Activated naive CD4-positive, alpha-beta T cell treated with anti-CD3 and anti-CD28 coated beads for 36 hours (primary cell): ENCODE results near the gene RSU1. TPM values are rescaled to one million over a fixed set of nuclear protein-coding genes. Genes with fewer than 3 reads are reported as not detected.
A peak's percentile ranks its signal among the peaks of the same experiment; 100 is the strongest.

Experiments
- CTCF ChIA-PET: fragments of 350-600 bp; sonication (Branson Sonifier 250); formaldehyde crosslinking; loops from one replicate; lab custom pipeline; 2021; ENCODE audit warnings: antibody characterized with exemption; lab: Charles Lee
- DNase-seq: peaks from one replicate; pipeline ENCODE4 v3.0.0-alpha.2; 2020
- H3K27ac Mint-ChIP-seq: one replicate; pipeline ENCODE4 v1.8.0; 2021; ENCODE audit warnings: mild to moderate bottlenecking, mixed read lengths
- H3K27me3 Mint-ChIP-seq: one replicate; pipeline ENCODE4 v1.8.0; 2021; ENCODE audit warnings: low read depth, mixed read lengths
- H3K36me3 Mint-ChIP-seq: one replicate; pipeline ENCODE4 v1.8.0; 2021; ENCODE audit warnings: low read depth, mixed read lengths
- H3K4me1 Mint-ChIP-seq: one replicate; pipeline ENCODE4 v1.8.0; 2021; ENCODE audit warnings: low read depth, mixed read lengths
- H3K4me3 Mint-ChIP-seq: one replicate; pipeline ENCODE4 v1.8.0; 2021; ENCODE audit warnings: mild to moderate bottlenecking, moderate library complexity, mixed read lengths
- H3K9me3 Mint-ChIP-seq: one replicate; pipeline ENCODE4 v1.8.0; 2021; ENCODE audit warnings: mixed read lengths
- intact Hi-C: fragments of 100-400 bp; cut with micrococcal nuclease; formaldehyde crosslinking; loops from one replicate; pipeline ENCODE4 v1.15.1; 2023
- total RNA-seq, 2 experiments: library from RNA; stranded (reverse); gene quantifications; one replicate each; pipeline ENCODE4 v1.2.3, GENCODE V29; 2021

Gene RSU1
- total RNA-seq, 2 experiments from 2014 or later = 43.4 to 45.1 TPM

DNA sequence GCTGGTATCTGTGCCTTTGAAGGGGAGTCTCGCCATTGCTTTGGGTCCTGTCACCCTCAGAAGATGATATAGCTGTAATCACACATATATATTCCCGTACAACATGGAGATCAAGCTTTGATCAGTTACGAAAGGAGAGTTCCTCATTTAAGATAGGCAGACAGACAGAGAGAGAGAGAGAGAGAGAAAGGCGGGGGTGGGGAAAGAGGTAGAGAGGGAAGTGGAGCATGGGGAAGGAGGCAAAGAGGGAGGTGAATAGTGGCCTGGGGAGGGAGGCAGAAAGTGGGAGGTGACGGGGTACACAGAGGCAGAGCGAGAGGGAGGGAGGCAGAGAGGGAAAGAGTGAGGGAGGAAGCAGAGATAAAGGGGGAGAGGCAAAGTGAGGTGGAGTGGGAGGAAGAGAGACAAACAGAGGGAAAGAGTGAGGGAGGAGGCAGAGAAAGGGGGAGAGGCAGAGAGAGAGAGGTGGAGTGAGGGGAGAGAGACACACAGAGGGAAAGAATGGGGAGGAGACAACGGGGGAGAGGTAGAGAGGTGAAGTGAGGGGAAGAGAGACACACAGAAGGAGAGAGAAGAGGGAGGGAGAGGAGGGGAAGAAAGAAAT, 250.9 kb downstream of the RSU1 start:
- CTCF ChIA-PET = no interaction called here
- Mint-ChIP-seq H3K27me3 (peaks cover 24% of the 10 kb centered on the region), H3K4me3 (no peak overlapping the region), H3K27ac (no peak overlapping the region), H3K4me1 (no peaks in the 10 kb centered on the region), H3K36me3 (no peaks in the 10 kb centered on the region), H3K9me3 (no peaks in the 10 kb centered on the region)
- DNase-seq = no peak
- intact Hi-C loops = no loop called here

GRCh38 chr10:16565604-16566003, 251.6 kb downstream of the RSU1 start:
- no peaks in the 10 kb centered on the region for H3K9me3 Mint-ChIP-seq
- intact Hi-C loops = no loop called here
- CTCF ChIA-PET = no interaction called here
- H3K36me3 Mint-ChIP-seq = no peaks in the 10 kb centered on the region
- no peak overlapping the region for H3K27ac Mint-ChIP-seq
- no peaks in the 10 kb centered on the region for H3K4me1 Mint-ChIP-seq
- H3K4me3 Mint-ChIP-seq = no peak overlapping the region
- peaks cover 24% of the 10 kb centered on the region for H3K27me3 Mint-ChIP-seq
- DNase-seq = no peak

GRCh38 chr10:16562891-16563290, 254.3 kb downstream of the RSU1 start:
- H3K27ac Mint-ChIP-seq = no peak overlapping the region
- no peaks in the 10 kb centered on the region for H3K36me3 Mint-ChIP-seq
- no peaks in the 10 kb centered on the region for H3K9me3 Mint-ChIP-seq
- H3K27me3 Mint-ChIP-seq = peaks cover 38% of the 10 kb centered on the region
- CTCF ChIA-PET = no interaction called here
- no peaks in the 10 kb centered on the region for H3K4me1 Mint-ChIP-seq
- no peak for DNase-seq
- intact Hi-C loops = no loop called here
- no peak overlapping the region for H3K4me3 Mint-ChIP-seq

- H3K4me3 Mint-ChIP-seq = no peak overlapping the region
- peaks cover 32% of the 10 kb centered on the region for H3K27me3 Mint-ChIP-seq
- no peaks in the 10 kb centered on the region for H3K36me3 Mint-ChIP-seq
- H3K27ac Mint-ChIP-seq = no peak overlapping the region
- CTCF ChIA-PET = no interaction called here
- no peaks in the 10 kb centered on the region for H3K9me3 Mint-ChIP-seq
- intact Hi-C loops = no loop called here
- DNase-seq = no peak
- no peaks in the 10 kb centered on the region for H3K4me1 Mint-ChIP-seq
Measured at GRCh38 chr10:16559236-16559773, 257.9 kb downstream of the RSU1 start.

- no peaks in the 10 kb centered on the region for H3K36me3 Mint-ChIP-seq
- no peak overlapping the region for H3K4me3 Mint-ChIP-seq
Measured at GRCh38 chr10:16547973-16548372, 269.3 kb downstream of the RSU1 start.

DNA sequence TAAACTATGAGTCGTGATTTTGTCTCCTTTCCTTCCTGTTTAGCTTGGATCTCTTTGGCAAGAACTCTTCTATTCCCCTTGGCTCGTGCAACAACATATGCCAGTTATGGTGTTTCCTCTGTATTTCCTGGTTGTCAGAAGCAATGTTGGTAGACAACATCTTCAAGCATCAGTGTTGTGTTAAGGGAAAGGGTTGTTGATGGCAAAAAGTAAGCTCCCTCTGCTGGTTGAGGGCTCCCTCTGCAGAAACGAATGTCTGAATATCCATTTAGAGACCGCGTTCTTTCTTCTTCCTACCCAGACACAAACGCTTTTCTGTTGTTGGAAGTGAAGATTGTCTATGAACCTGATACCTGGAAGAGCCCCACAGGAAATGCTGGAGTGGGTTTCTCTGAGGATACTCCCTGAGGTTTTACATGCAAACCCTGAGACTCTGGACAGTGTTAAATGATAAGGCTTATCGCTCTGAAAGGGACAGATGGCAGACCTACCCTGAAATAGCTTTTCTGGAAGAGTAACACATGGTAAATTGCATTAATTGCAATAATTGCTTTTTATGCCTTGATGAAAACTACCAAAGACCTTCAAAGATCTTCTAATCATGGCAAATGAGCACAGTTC, 272.0 kb downstream of the RSU1 start:
- peak; percentile 22 for DNase-seq
- intact Hi-C loops = loop anchor here (1.0 to 10.0 kb wide), 5 partner anchors 230 to 666 kb away; no protein-coding TSS in a partner anchor
- CTCF ChIA-PET = interaction anchor here (0.6 to 1.6 kb wide), 4 partner anchors 9 to 1140 kb away, joined by 3 to 4 read pairs (median 3); no protein-coding TSS in a partner anchor
- no peaks in the 10 kb centered on the region for H3K9me3 Mint-ChIP-seq
- no peaks in the 10 kb centered on the region for H3K4me1 Mint-ChIP-seq
- H3K27ac Mint-ChIP-seq = no peak overlapping the region
- no peaks in the 10 kb centered on the region for H3K36me3 Mint-ChIP-seq
- H3K4me3 Mint-ChIP-seq = no peak overlapping the region
- H3K27me3 Mint-ChIP-seq = peaks cover 16% of the 10 kb centered on the region

More at GRCh38 chr10:16547973-16548372, 269.3 kb downstream of the RSU1 start:
- Mint-ChIP-seq H3K27ac (no peak overlapping the region), H3K27me3 (peaks cover 16% of the 10 kb centered on the region), H3K4me1 (no peaks in the 10 kb centered on the region), H3K9me3 (no peaks in the 10 kb centered on the region)
- CTCF ChIA-PET = no interaction called here
- intact Hi-C loops = loop anchor here (10.0 kb wide), 1 partner anchor 233 kb away; no protein-coding TSS in a partner anchor
- DNase-seq = no peak

GRCh38 chr10:16544591-16544990, 272.6 kb downstream of the RSU1 start:
- no peaks in the 10 kb centered on the region for H3K9me3 Mint-ChIP-seq
- CTCF ChIA-PET = interaction anchor here (0.6 to 1.6 kb wide), 5 partner anchors 8 to 1139 kb away, joined by 3 to 5 read pairs (median 3); no protein-coding TSS in a partner anchor
- DNase-seq = no peak
- H3K4me3 Mint-ChIP-seq = no peak overlapping the region
- H3K36me3 Mint-ChIP-seq = no peaks in the 10 kb centered on the region
- no peak overlapping the region for H3K27ac Mint-ChIP-seq
- H3K4me1 Mint-ChIP-seq = no peaks in the 10 kb centered on the region
- intact Hi-C loops = loop anchor here (2.0 to 10.0 kb wide), 3 partner anchors 230 to 642 kb away; no protein-coding TSS in a partner anchor
- H3K27me3 Mint-ChIP-seq = peaks cover 19% of the 10 kb centered on the region

GRCh38 chr10:16544099-16544498, 273.1 kb downstream of the RSU1 start:
- Mint-ChIP-seq H3K9me3 (no peaks in the 10 kb centered on the region), H3K27me3 (peaks cover 17% of the 10 kb centered on the region), H3K27ac (no peak overlapping the region), H3K4me1 (no peaks in the 10 kb centered on the region), H3K36me3 (no peaks in the 10 kb centered on the region), H3K4me3 (no peak overlapping the region)
- intact Hi-C loops = loop anchor here (2.0 to 10.0 kb wide), 3 partner anchors 229 to 641 kb away; no protein-coding TSS in a partner anchor
- DNase-seq = no peak
- CTCF ChIA-PET = interaction anchor here (0.6 kb wide), 1 partner anchor 20 kb away, joined by 5 read pairs; no protein-coding TSS in a partner anchor
